ENCODE data around the gene CDHR1. TPM values are rescaled to one million over a fixed set of nuclear protein-coding genes. Genes with fewer than 3 reads are reported as not detected.

Gene CDHR1
- total and polyA plus RNA-seq, 4 donors = 0.07 to 0.51 (median 0.14) TPM

- TF ChIP-seq CTCF (IDR thresholded peaks at IDR 0.05; ENCODE audit: low read depth, low read length, missing input control) = no peak
- TF ChIP-seq HNF4G (IDR thresholded peaks at IDR 0.05) = no peak
These were observed 54.5 kb downstream of the CDHR1 start (continued) for GRCh38 chr10:84248794-84249193.

- Histone ChIP-seq H3K27me3 (ENCODE audit: control insufficient read depth in 4 of 4, insufficient read depth in 4 of 4, low read length in 3 of 4) (no peaks in the 10 kb centered on the region), H3K36me3 (ENCODE audit: control insufficient read depth in 4 of 4, insufficient read depth in 3 of 4, low read depth in 1 of 4, low read length in 3 of 4) (no peaks in the 10 kb centered on the region), H3K4me1 (ENCODE audit: control insufficient read depth in 4 of 4, insufficient read depth in 4 of 4, low read length in 3 of 4) (peaks cover 0 to 3% (median 0%) of the 10 kb centered on the region in 4 donors), H3K9me3 (ENCODE audit: control insufficient read depth in 4 of 4, low read length in 3 of 4) (no peaks in the 10 kb centered on the region), H3K9ac (ENCODE audit: low read depth in 1 of 2, low read length in 2 of 2) (no peak overlapping the region), H3K27ac (ENCODE audit: low read depth in 1 of 2, low read length in 2 of 2) (no peak overlapping the region), H3K4me3 (ENCODE audit: low read depth in 1 of 3, low read length in 3 of 3) (no peak overlapping the region)
- WGBS = 74% methylated on average over 10 of the region's 10 CpGs
- TF ChIP-seq REST (IDR thresholded peaks at IDR 0.05) = no peak
- TF ChIP-seq JUND (IDR thresholded peaks at IDR 0.05) = no peak
- TF ChIP-seq GABPA (IDR thresholded peaks at IDR 0.05 in 1 of 2, conservative IDR thresholded peaks at IDR 0.05 in 1 of 2) = no peak
- no peak for TF ChIP-seq FOXA1 (IDR thresholded peaks at IDR 0.05)
- no peak for TF ChIP-seq FOXA2 (IDR thresholded peaks at IDR 0.05)
- DNase-seq (ENCODE audit: low spot score) = no peak
These were observed 60.5 kb downstream of the CDHR1 start for GRCh38 chr10:84254552-84255478.

- no peak for DNase-seq (ENCODE audit: low spot score)
- Histone ChIP-seq H3K4me3 (ENCODE audit: low read depth in 1 of 3, low read length in 3 of 3) (no peak overlapping the region), H3K36me3 (ENCODE audit: control insufficient read depth in 4 of 4, insufficient read depth in 3 of 4, low read depth in 1 of 4, low read length in 3 of 4) (no peaks in the 10 kb centered on the region), H3K9ac (ENCODE audit: low read depth in 1 of 2, low read length in 2 of 2) (no peak overlapping the region), H3K4me1 (ENCODE audit: control insufficient read depth in 4 of 4, insufficient read depth in 4 of 4, low read length in 3 of 4) (peaks cover 0 to 3% (median 0%) of the 10 kb centered on the region in 4 donors), H3K9me3 (ENCODE audit: control insufficient read depth in 4 of 4, low read length in 3 of 4) (no peaks in the 10 kb centered on the region), H3K27ac (ENCODE audit: low read depth in 1 of 2, low read length in 2 of 2) (no peak overlapping the region), H3K27me3 (ENCODE audit: control insufficient read depth in 4 of 4, insufficient read depth in 4 of 4, low read length in 3 of 4) (no peaks in the 10 kb centered on the region)
- 36% methylated on average over 35 of the region's 35 CpGs for WGBS
- TF ChIP-seq RAD21 (IDR thresholded peaks at IDR 0.05) = peak; percentile 7 to 31
- peak; percentile 34 for TF ChIP-seq CTCF (IDR thresholded peaks at IDR 0.05; ENCODE audit: low read depth, low read length, missing input control)
- TF ChIP-seq HNF4A (conservative IDR thresholded peaks at IDR 0.05) = no peak
- no peak for TF ChIP-seq REST (IDR thresholded peaks at IDR 0.05)
These were observed 62.4 kb downstream of the CDHR1 start for GRCh38 chr10:84256510-84257342.

Measured in liver (tissue), 9 donors.